BE2C (cell line): ENCODE data around the gene CHKA.

Source experiments
- DNase-seq: peaks from one replicate; pipeline ENCODE4 v3.0.0-alpha.2; 2020
- H3K27me3 ChIP-seq: fragments of 250-450 bp; sonication (Bioruptor Pico); 2 replicates; pipeline ENCODE4 v1.5.1; 2020; ENCODE audit warnings: mild to moderate bottlenecking
- H3K36me3 ChIP-seq: fragments of 250-450 bp; sonication (Bioruptor Pico); 2 replicates; pipeline ENCODE4 v1.5.1; 2020; ENCODE audit warnings: mild to moderate bottlenecking
- H3K4me1 ChIP-seq: fragments of 250-450 bp; sonication (Bioruptor Pico); 2 replicates; pipeline ENCODE4 v1.5.1; 2020
- H3K4me3 ChIP-seq: 2 replicates; pipeline ENCODE4 v1.5.1; 2011; ENCODE audit warnings: low read depth, low read length
- H3K9me3 ChIP-seq: fragments of 250-450 bp; sonication (Bioruptor Pico); 2 replicates; pipeline ENCODE4 v1.5.1; 2020
- CTCF ChIP-seq: IDR thresholded peaks from 2 replicates; pipeline ENCODE4 v1.5.1; 2012; ENCODE audit warnings: mild to moderate bottlenecking, low read depth, low read length

The CHKA gene

GRCh38 chr11:68116126-68116525 is 5.1 kb downstream of the CHKA start:
- H3K9me3 ChIP-seq: no peaks in the 10 kb centered on the region

GRCh38 chr11:68115285-68115684 is 5.9 kb downstream of the CHKA start:
- TF ChIP-seq CTCF: no peak
- no peak for DNase-seq
- Histone ChIP-seq H3K36me3 (peaks cover 11% of the 10 kb centered on the region), H3K27me3 (no peaks in the 10 kb centered on the region), H3K9me3 (no peaks in the 10 kb centered on the region), H3K4me1 (no peaks in the 10 kb centered on the region), H3K4me3 (no peak overlapping the region)

More at GRCh38 chr11:68116126-68116525, 5.1 kb downstream of the CHKA start:
- Histone ChIP-seq H3K36me3 (peaks cover 11% of the 10 kb centered on the region), H3K27me3 (no peaks in the 10 kb centered on the region; the same call in 1 of the 2 replicates), H3K4me3 (no peak overlapping the region), H3K4me1 (no peaks in the 10 kb centered on the region)
- TF ChIP-seq CTCF: no peak
- DNase-seq: no peak

- Histone ChIP-seq H3K4me3 (no peak overlapping the region), H3K9me3 (no peaks in the 10 kb centered on the region), H3K27me3 (no peaks in the 10 kb centered on the region), H3K36me3 (peaks cover 14% of the 10 kb centered on the region), H3K4me1 (no peaks in the 10 kb centered on the region)
- TF ChIP-seq CTCF: no peak
- DNase-seq: no peak
Observed at GRCh38 chr11:68113986-68114385, 7.2 kb downstream of the CHKA start.

- H3K4me3 ChIP-seq: no peak overlapping the region
- no peaks in the 10 kb centered on the region for H3K9me3 ChIP-seq
- H3K36me3 ChIP-seq: peaks cover 9% of the 10 kb centered on the region
- H3K4me1 ChIP-seq: no peaks in the 10 kb centered on the region
- H3K27me3 ChIP-seq: no peaks in the 10 kb centered on the region
- DNase-seq: no peak
- no peak for TF ChIP-seq CTCF
Observed at GRCh38 chr11:68107689-68108088, 13.5 kb downstream of the CHKA start.

- no peaks in the 10 kb centered on the region for H3K9me3 ChIP-seq
- no peak overlapping the region for H3K4me3 ChIP-seq
- no peak for TF ChIP-seq CTCF
- H3K36me3 ChIP-seq: peaks cover 6% of the 10 kb centered on the region
- no peak for DNase-seq
- no peaks in the 10 kb centered on the region for H3K27me3 ChIP-seq
- H3K4me1 ChIP-seq: no peaks in the 10 kb centered on the region
Observed at GRCh38 chr11:68106165-68106940, 14.8 kb downstream of the CHKA start.

- Histone ChIP-seq H3K4me3 (peak overlapping the region; percentile 37), H3K27me3 (no peaks in the 10 kb centered on the region), H3K9me3 (no peaks in the 10 kb centered on the region), H3K4me1 (peaks cover 8% of the 10 kb centered on the region), H3K36me3 (peaks cover under 1% of the 10 kb centered on the region)
- no peak for TF ChIP-seq CTCF
- DNase-seq: peak; percentile 75
Observed at GRCh38 chr11:68099474-68100405, 21.4 kb downstream of the CHKA start.
